ENCODE results near the gene PKN1.
A peak's percentile ranks its signal among the peaks of the same experiment; 100 is the strongest.
"Not testable (repeated sequence)": the region's sequence is repeated elsewhere in the genome, so short reads cannot be mapped to it uniquely, and the experiment has no call there.

Gene PKN1

DNA sequence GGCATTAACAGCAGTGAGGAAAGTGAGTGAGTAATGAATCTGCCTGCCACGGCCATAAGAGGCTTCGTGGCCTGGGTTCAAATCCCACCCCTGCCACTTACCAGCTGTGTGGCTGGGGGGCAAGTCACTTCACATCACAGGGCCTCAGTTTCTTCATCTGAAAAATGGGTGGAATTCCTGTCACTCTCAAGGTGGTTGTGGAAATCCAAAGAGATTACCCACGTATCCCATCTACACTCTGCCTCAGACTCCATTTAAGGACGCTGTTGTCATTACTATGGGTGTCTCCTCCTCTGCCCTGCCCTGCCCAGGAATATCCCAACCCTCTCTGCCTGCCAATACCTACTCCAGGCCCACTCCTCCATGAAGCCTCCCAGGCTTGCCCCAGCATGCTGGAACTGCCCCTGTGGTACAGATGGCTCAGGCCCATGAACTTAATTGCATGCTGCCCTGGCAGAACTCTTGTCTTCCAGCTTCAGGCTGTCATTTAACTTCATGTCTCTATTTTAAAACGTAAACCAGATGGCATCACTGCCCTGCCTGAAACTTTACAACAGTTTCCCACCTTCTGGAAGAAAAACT, 59.7 kb downstream of the PKN1 start:
- DNase-seq, result no peak

- DNase-seq, result no peak
Measured at GRCh38 chr19:14494411-14494810, 61.3 kb downstream of the PKN1 start.

GRCh38 chr19:14494910-14495671, 62.0 kb downstream of the PKN1 start:
- DNase-seq, result no peak

DNA sequence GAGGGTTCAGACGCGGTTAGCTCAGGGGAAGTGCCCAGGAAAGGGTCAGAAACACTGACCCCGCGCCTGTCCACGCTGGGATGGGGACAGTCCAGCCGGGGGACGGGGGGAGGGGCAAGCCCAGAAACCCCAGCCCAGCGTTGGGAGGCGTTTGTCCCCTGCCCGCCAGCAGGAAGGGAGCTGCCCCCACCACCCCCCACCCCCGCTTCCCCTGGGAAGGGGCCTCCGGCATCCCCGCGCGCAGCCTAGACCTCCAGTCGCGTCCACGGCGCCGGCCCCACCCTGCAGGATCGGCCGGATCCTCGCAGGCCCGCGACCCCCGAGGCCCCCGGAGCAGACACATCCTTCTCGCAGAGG, 62.5 kb downstream of the PKN1 start:
- no peak for DNase-seq

DNA sequence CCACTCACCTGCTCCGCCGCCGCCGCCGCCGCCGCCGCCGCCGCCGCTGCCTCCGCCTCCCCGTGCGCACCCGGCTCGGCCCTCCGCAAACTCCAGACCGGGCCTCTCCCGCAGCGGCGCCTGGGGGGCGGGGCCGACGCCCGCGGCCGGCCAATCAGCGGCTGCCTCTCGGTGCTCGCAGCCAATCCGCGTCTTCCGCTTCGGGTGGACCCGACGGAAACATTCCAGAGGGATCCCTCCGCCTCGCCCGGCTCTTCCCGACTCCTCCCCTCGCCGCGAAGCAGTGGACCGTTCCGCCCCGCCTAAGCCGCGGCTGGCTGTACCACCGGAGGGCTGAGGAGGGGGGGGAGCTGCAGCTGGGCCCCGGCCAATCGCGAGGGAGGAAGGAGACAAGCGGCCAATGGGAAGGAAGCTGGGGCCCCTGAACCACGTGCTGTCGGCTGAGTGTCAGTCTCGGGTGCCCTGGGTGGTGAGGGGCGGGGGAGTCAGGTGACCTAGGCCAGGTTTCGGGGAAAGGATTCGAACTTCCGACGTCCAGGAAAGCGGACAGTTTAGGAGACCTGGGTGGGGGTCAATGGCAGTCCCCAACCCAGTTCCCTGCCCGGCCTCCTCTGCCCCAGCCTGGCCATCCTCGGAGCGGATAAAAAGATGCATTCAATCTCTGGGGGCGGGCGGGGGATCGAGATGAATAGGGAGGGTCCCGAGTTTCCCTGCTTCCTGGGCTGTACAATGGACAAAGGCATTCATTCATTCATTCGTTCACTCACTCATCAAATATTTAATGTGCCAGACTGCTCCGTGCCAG, 63.1 kb downstream of the PKN1 start, which contains the start of gene GIPC1:
Gene GIPC1 (minus strand): TSS at position 99 of the 805 bp plus-strand sequence. CDS start 13,151 bp downstream, outside the sequence.
- peak; percentile 69 for DNase-seq

- DNase-seq, result no peak
Measured at GRCh38 chr19:14496834-14497227, 63.7 kb downstream of the PKN1 start.

DNA sequence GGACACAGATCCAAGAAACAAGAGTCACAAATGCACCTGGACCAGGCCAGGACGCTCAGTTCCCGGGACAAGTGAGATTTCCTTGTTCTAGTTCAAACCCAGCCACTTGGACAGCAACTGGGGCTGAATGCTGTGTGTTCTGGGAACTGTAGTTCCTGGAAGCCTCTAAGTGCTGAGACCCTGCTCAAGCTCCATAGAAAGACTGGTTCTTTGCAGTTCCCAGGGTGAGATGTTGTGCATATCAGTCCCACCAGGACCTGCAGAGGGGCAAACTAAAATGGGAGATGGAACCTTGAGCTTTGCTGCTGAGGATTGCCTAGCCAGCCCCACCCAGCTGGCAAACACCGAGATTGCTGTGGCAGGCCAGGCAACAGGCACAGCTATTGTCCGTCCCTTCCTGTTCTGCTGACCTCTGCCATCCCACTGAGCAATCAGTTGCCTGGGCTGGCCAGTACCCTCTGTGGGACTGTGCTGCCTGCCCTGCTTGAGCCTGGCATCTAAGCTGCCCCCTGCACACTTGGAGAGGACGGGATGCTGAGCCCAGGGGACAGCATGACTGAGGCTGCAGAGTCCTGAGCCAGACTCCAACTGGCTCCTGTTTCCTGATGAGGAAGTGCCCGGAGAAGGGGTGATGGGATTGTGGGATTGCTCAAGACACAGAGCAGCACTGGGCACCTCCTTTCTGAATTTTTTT, 64.3 kb downstream of the PKN1 start:
- no peak for DNase-seq

- DNase-seq, result no peak
Measured at GRCh38 chr19:14502334-14503092, 69.4 kb downstream of the PKN1 start.

DNA sequence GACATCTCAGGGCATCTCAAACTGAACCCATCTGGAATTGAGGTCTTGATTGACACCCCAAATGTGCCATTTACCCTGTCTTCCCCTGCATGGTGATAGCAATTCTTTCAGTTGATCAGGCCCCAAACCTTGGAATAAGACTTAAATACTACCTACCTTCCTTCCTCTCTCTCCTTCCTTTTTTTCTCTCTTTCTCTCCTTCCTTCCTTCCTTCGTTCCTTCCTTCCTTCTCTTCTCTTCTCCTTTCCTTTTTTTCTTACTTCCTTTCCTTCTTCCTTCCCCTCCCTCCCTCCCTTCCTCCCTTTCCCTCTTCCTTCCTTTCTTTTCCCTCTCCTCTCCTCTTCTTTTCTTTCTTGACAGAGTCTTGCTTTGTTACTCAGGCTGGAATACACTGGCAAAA, 70.2 kb downstream of the PKN1 start:
- no peak for DNase-seq

DNA sequence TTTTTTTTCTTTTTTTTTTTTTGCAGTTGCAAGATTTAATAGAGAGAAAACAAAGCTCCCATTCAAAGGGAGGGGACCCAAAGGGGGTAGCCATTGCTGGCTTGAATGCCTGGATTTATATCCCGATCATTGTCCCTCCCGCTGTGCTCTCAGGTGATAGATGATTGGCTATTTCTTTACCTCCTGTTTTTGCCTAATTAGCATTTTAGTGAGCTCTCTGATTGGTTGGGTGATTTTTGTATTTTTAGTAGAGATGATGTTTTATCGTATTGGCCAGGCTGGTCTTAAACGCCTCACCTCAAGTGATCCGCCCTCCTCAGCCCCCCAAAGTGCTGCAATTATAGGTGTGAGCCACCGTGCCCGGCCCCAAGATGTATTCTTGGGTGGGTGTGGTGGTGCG, 71.5 kb downstream of the PKN1 start:
- not testable (repeated sequence) for DNase-seq

GRCh38 chr19:14505488-14506239, 72.6 kb downstream of the PKN1 start:
- peak; percentile 55 for DNase-seq

GRCh38 chr19:14507704-14508542, 74.8 kb downstream of the PKN1 start:
- DNase-seq, result no peak

GRCh38 chr19:14510311-14511228, 77.5 kb downstream of the PKN1 start:
- no peak for DNase-seq

- DNase-seq, result no peak
Measured at GRCh38 chr19:14511229-14511593, 78.1 kb downstream of the PKN1 start.

DNA sequence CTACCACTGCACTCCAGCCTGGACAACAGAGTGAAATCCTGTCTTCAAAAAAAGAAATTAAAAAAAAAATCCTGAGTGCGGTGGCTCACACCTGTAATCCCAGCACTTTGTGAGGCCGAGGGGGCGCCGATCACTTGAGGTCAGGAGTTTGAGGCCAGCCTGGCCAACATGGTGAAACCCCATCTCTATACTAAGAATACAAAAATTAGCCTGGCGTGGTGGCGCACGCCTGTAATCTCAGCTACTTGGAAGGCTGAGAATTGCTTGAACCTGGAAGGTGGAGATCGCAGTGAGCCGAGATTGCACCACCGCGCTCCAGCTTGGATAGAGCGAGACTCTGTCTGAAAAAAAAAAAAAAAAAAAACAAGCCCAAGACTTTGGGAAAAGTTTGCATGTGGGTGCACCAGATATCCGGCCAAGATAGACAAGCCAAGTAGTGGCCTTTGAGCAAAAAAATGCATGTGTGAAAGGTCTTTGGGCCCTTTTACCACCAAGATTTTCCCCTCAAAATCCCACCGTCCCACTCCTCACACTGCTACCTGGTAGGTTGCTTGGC, 79.4 kb downstream of the PKN1 start:
- no peak for DNase-seq

GRCh38 chr19:14514215-14514863, 81.2 kb downstream of the PKN1 start:
- DNase-seq, result no peak

- DNase-seq, result no peak
Measured at GRCh38 chr19:14515501-14516047, 82.5 kb downstream of the PKN1 start.

DNA sequence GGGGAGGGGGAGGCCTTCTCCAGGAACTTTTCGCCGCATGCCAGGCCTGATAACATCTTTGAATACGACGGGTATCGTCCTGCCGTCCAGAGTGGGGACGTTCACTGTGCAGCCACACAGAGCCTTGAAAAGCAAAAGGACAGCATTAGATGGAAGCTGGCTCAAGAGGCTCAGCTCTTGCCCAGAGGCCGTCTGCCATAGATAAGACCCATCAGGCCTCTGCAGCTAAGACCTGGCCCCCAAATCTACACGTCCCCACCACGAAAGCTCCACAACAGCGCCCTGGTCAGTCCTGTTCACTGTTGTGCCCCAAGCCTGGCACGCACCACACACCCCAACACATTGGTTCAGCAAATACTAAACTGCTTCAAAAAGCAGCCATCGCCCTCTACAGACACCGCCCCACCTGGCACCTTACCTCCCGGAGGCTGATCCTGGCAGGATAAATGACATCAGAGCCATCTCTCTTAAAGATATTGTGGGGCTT, 83.0 kb downstream of the PKN1 start:
- no peak for DNase-seq
